Measurements from ENCODE around the gene WFDC2. TPM values are rescaled to one million over a fixed set of nuclear protein-coding genes. Genes with fewer than 3 reads are reported as not detected.

Gene WFDC2, protein sequence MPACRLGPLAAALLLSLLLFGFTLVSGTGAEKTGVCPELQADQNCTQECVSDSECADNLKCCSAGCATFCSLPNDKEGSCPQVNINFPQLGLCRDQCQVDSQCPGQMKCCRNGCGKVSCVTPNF
- total RNA-seq (2016; rRNA removed; fragmentation: Illumina TruSeq; extraction: Trizol) (not detected in 2 replicates), polyA plus RNA-seq (2011; rRNA removed) (0.13 and 0.33 TPM in 2 replicates), polyA minus RNA-seq (2011; rRNA and poly(A)+ RNA removed; ENCODE audit: low replicate concordance) (not detected in 2 replicates), Bru-seq, nascent RNA (percentile 7 among the genes with signal in this experiment), BruChase-seq, experiment 1, labeled RNA remaining after a 6-hour chase (percentile 8 among the genes with signal in this experiment), BruChase-seq, experiment 2, labeled RNA remaining after a 2-hour chase (percentile 7 among the genes with signal in this experiment)
- total RNA-seq (2016; cell fraction: cytosol; rRNA removed; fragmentation: Illumina TruSeq; extraction: Trizol; ENCODE audit: low read depth): not detected in 2 replicates
- total RNA-seq (2016; cell fraction: insoluble cytoplasmic fraction; rRNA removed; fragmentation: Illumina TruSeq; extraction: Trizol): 0.22 TPM in 1 of 2 replicates, not detected in the other
- total RNA-seq (2016; cell fraction: membrane; rRNA removed; fragmentation: Illumina TruSeq; extraction: Trizol): not detected in 2 replicates
- not detected in 2 replicates for total RNA-seq (2016; cell fraction: nucleus; rRNA removed; fragmentation: Illumina TruSeq; extraction: Trizol)
- polyA plus RNA-seq (2011; cell fraction: cytosol; rRNA removed): 0.22 and 0.66 TPM in 2 replicates
- 0.24 and 0.35 TPM in 2 replicates for polyA plus RNA-seq (2011; cell fraction: nucleus; rRNA removed)
- polyA plus RNA-seq (2012): 0.60 TPM in 1 of 2 replicates, not detected in the other
- polyA plus RNA-seq (2016; cell fraction: cytosol; fragmentation: Illumina TruSeq; extraction: Trizol; ENCODE audit: low read depth): not detected in 2 replicates
- not detected in 2 replicates for polyA plus RNA-seq (2016; cell fraction: insoluble cytoplasmic fraction; fragmentation: Illumina TruSeq; extraction: Trizol; ENCODE audit: low read depth)
- not detected in 2 replicates for polyA plus RNA-seq (2016; cell fraction: membrane; fragmentation: Illumina TruSeq; extraction: Trizol; ENCODE audit: low read depth)
- not detected in 2 replicates for polyA plus RNA-seq (2016; cell fraction: nucleus; fragmentation: Illumina TruSeq; extraction: Trizol; ENCODE audit: insufficient read depth, low read depth)
- not detected in 2 replicates for polyA minus RNA-seq (2011; cell fraction: cytosol; rRNA and poly(A)+ RNA removed)
- polyA minus RNA-seq (2011; cell fraction: nucleus; rRNA and poly(A)+ RNA removed): not detected in 2 replicates
- long read RNA-seq, experiment 1: 0 reads
- long read RNA-seq, experiment 2: 0 reads

- Histone ChIP-seq H3K27ac (ENCODE audit: extremely low read length, insufficient read depth, low read length) (no peak within 1 kb of the TSS), H3K4me3 (replicated peaks in 1 of 3; ENCODE audit: insufficient read depth in 1 of 3, low read depth in 2 of 3, low read length in 3 of 3) (peak within 1 kb of the TSS; percentile 32 to 73 (median 50)), H3K36me3 (replicated peaks in 1 of 2; ENCODE audit: control insufficient read depth in 1 of 2, insufficient read depth in 2 of 2, low read length in 2 of 2) (no peaks in the 10 kb centered on the region), H3K4me1 (ENCODE audit: insufficient read depth, low read length) (peaks cover 34% of the 10 kb centered on the region), H4K20me1 (ENCODE audit: insufficient read depth, low read length) (no peaks in the 10 kb centered on the region), H3K9me3 (ENCODE audit: low read length) (no peaks in the 10 kb centered on the region), H3K79me2 (ENCODE audit: insufficient read depth, low read length) (no peaks in the 10 kb centered on the region), H3K27me3 (ENCODE audit: control insufficient read depth in 1 of 2, insufficient read depth in 2 of 2, low read length in 2 of 2) (peaks cover 18 to 43% of the 10 kb centered on the region in 2 experiments), H2AFZ (ENCODE audit: low read length) (no peak within 1 kb of the TSS), H3K9ac (ENCODE audit: insufficient read depth, low read depth, low read length) (peak within 1 kb of the TSS; percentile 5; the same call in 1 of the 2 replicates), H3K4me2 (ENCODE audit: low read depth, low read length) (peak within 1 kb of the TSS; percentile 69)
- peak; percentile 61 for ATAC-seq
- WGBS (ENCODE audit: low lambda C conversion rate): 22% methylated on average over 52 of the region's 54 CpGs
- no peak for FAIRE-seq
- intact Hi-C loops (cut with micrococcal nuclease; ENCODE audit: unreplicated experiment): no loop called here
- BruUV-seq (replicated peaks): no TSS peak
- in situ Hi-C loops (cut with HindIII; ENCODE audit: extremely low pct_ligation_motif_present, low pct_unique_long_range_greater_than_20kb): no loop called here
- CTCF ChIA-PET (ENCODE audit: low intra/inter-chr PET ratio, low total read pairs): no interaction called here
- DNase-seq (ENCODE audit: low spot score): no peak
- POLR2A ChIA-PET: no interaction called here
- TF ChIP-seq ZFY (CRISPR knock-in tag; IDR thresholded peaks at IDR 0.05) (0 out of 2 replicates have a peak, but pooled peaks have one; percentile 12), ZNF569 (CRISPR knock-in tag; IDR thresholded peaks at IDR 0.05; ENCODE audit: borderline replicate concordance) (no peak), KLF11 (CRISPR knock-in tag; IDR thresholded peaks at IDR 0.05) (no peak), CEBPB (IDR thresholded peaks at IDR 0.05; ENCODE audit: borderline replicate concordance, low read depth, low read length) (0 out of 2 replicates have a peak, but pooled peaks have one; percentile 24), CBX2 (IDR thresholded peaks at IDR 0.05; ENCODE audit: low read depth, low read length) (no peak), CBX2 (CRISPR knock-in tag; IDR thresholded peaks at IDR 0.05; ENCODE audit: low read depth) (peak; percentile 83; the same call in 1 of the 2 replicates), ZNF724P (CRISPR knock-in tag; IDR thresholded peaks at IDR 0.05; ENCODE audit: borderline replicate concordance) (peak; percentile 77; the same call in 1 of the 2 replicates), ZNF703 (CRISPR knock-in tag; IDR thresholded peaks at IDR 0.05; ENCODE audit: borderline replicate concordance) (no peak), PCBP1 (IDR thresholded peaks at IDR 0.05; ENCODE audit: borderline replicate concordance, low read depth, low read length) (0 out of 2 replicates have a peak, but pooled peaks have one; percentile 19), MXD1 (CRISPR knock-in tag; IDR thresholded peaks at IDR 0.05) (0 out of 2 replicates have a peak, but pooled peaks have one; percentile 30), MXI1 (IDR thresholded peaks at IDR 0.05; ENCODE audit: borderline replicate concordance, low read depth, low read length) (no peak), TRIM22 (IDR thresholded peaks at IDR 0.05) (no peak)
- TF ChIP-seq, protein P1, sequence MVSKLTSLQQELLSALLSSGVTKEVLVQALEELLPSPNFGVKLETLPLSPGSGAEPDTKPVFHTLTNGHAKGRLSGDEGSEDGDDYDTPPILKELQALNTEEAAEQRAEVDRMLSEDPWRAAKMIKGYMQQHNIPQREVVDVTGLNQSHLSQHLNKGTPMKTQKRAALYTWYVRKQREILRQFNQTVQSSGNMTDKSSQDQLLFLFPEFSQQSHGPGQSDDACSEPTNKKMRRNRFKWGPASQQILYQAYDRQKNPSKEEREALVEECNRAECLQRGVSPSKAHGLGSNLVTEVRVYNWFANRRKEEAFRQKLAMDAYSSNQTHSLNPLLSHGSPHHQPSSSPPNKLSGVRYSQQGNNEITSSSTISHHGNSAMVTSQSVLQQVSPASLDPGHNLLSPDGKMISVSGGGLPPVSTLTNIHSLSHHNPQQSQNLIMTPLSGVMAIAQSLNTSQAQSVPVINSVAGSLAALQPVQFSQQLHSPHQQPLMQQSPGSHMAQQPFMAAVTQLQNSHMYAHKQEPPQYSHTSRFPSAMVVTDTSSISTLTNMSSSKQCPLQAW (CRISPR knock-in tag; IDR thresholded peaks at IDR 0.05): 0 out of 2 replicates have a peak, but pooled peaks have one; percentile 20
Measured at GRCh38 chr20:45469336-45470261, at the start of gene WFDC2. Gene WFDC2 (plus strand): TSS chr20:45469753. CDS start chr20:45469782, 29 bp downstream.

Measured in HepG2 (cell line).